Neutrophil (primary cell): ENCODE measurements around the gene GULP1.

Source experiments
- H3K27ac ChIP-seq: fragments of 200-600 bp; sonication (generic); 2 replicates; pipeline ENCODE4 v1.5.1; 2016; ENCODE audit warnings: mild to moderate bottlenecking, moderate library complexity
- H3K27me3 ChIP-seq: fragments of 200-600 bp; sonication (generic); 2 replicates; pipeline ENCODE4 v1.6.0; 2016; ENCODE audit warnings: mild to moderate bottlenecking
- H3K36me3 ChIP-seq: fragments of 200-600 bp; sonication (generic); 2 replicates; pipeline ENCODE4 v1.5.1; 2017
- H3K4me1 ChIP-seq, 2 experiments: fragments of 200-600 bp in 1 of 2; sonication (generic) in 1 of 2; 1 replicate in 1 of 2; 2 replicates in 1 of 2; pipeline versions ENCODE4 v1.5.1 to v1.6.1; 2013 to 2016; ENCODE audit warnings: low read depth in 1 of 2, low read length in 1 of 2, mild to moderate bottlenecking in 1 of 2, moderate library complexity in 1 of 2; ENCODE audit not compliant: control insufficient read depth in 1 of 2, insufficient read depth in 1 of 2
- H3K4me3 ChIP-seq, 2 experiments: fragments of 200-600 bp in 1 of 2; sonication (generic) in 1 of 2; 1 replicate in 1 of 2; 2 replicates in 1 of 2; pipeline ENCODE4 v1.5.1; 2013 to 2016; ENCODE audit warnings: low read depth in 1 of 2, low read length in 1 of 2, mild to moderate bottlenecking in 1 of 2, moderate library complexity in 1 of 2
- H3K9me3 ChIP-seq: fragments of 200-600 bp; sonication (generic); 2 replicates; pipeline ENCODE4 v1.5.1; 2016
- CTCF ChIP-seq: fragments of 200-600 bp; sonication (generic); IDR thresholded peaks from 2 replicates; pipeline ENCODE4 v1.5.1; 2016; ENCODE audit warnings: antibody characterized with exemption

GULP1 gene

GRCh38 chr2:188426121-188426520, 134.4 kb downstream of the GULP1 start:
- Histone ChIP-seq H3K9me3 (no peaks in the 10 kb centered on the region), H3K4me1 (no peaks in the 10 kb centered on the region), H3K27ac (no peak overlapping the region), H3K27me3 (no peaks in the 10 kb centered on the region), H3K36me3 (no peaks in the 10 kb centered on the region), H3K4me3 (no peak overlapping the region)
- TF ChIP-seq CTCF = no peak

- Histone ChIP-seq H3K4me3 (no peak overlapping the region), H3K4me1 (no peaks in the 10 kb centered on the region), H3K36me3 (no peaks in the 10 kb centered on the region), H3K9me3 (no peaks in the 10 kb centered on the region), H3K27ac (no peak overlapping the region), H3K27me3 (no peaks in the 10 kb centered on the region)
- no peak for TF ChIP-seq CTCF
Observed at GRCh38 chr2:188430705-188431104, 139.0 kb downstream of the GULP1 start.

GRCh38 chr2:188434018-188434417, 142.3 kb downstream of the GULP1 start:
- no peak overlapping the region for H3K27ac ChIP-seq
- H3K27me3 ChIP-seq = no peaks in the 10 kb centered on the region
- H3K4me1 ChIP-seq = no peaks in the 10 kb centered on the region
- H3K4me3 ChIP-seq = no peak overlapping the region
- no peak for TF ChIP-seq CTCF
- no peaks in the 10 kb centered on the region for H3K9me3 ChIP-seq
- H3K36me3 ChIP-seq = no peaks in the 10 kb centered on the region

GRCh38 chr2:188435115-188435514, 143.4 kb downstream of the GULP1 start:
- no peak overlapping the region for H3K27ac ChIP-seq
- no peak overlapping the region for H3K4me3 ChIP-seq
- H3K36me3 ChIP-seq = no peaks in the 10 kb centered on the region
- no peak for TF ChIP-seq CTCF
- no peaks in the 10 kb centered on the region for H3K27me3 ChIP-seq
- no peaks in the 10 kb centered on the region for H3K9me3 ChIP-seq
- no peaks in the 10 kb centered on the region for H3K4me1 ChIP-seq

GRCh38 chr2:188437537-188437936, 145.9 kb downstream of the GULP1 start:
- TF ChIP-seq CTCF = no peak
- Histone ChIP-seq H3K36me3 (no peaks in the 10 kb centered on the region), H3K4me1 (no peaks in the 10 kb centered on the region), H3K4me3 (no peak overlapping the region), H3K27me3 (no peaks in the 10 kb centered on the region), H3K27ac (no peak overlapping the region), H3K9me3 (no peaks in the 10 kb centered on the region)

GRCh38 chr2:188439986-188440385, 148.3 kb downstream of the GULP1 start:
- no peaks in the 10 kb centered on the region for H3K4me1 ChIP-seq
- H3K36me3 ChIP-seq = no peaks in the 10 kb centered on the region
- no peak overlapping the region for H3K4me3 ChIP-seq
- no peaks in the 10 kb centered on the region for H3K9me3 ChIP-seq
- no peak overlapping the region for H3K27ac ChIP-seq
- H3K27me3 ChIP-seq = no peaks in the 10 kb centered on the region
- no peak for TF ChIP-seq CTCF
